HepG2 (cell line): Measurements from ENCODE around the gene TIPRL. TPM values are rescaled to one million over a fixed set of nuclear protein-coding genes. Genes with fewer than 3 reads are reported as not detected.

Source experiments
- ATAC-seq: fragments of 200-7000 bp; cut with Tn5 transposase; 3 replicates; pipeline ENCODE4 v1.9.1; 2020; ENCODE audit warnings: mild to moderate bottlenecking, moderate library complexity
- BruUV-seq: library from RNA; stranded (reverse); fragments of 400-500 nt; replicated peaks from 2 replicates; lab custom pipeline; 2021; lab: Mats Ljungman, UMichigan
- CTCF ChIA-PET: fragments of 300-600 bp; formaldehyde crosslinking; extraction: SDS; loops from one replicate; lab custom pipeline; 2021; ENCODE audit warnings: low total read pairs, inconsistent platforms, low intra/inter-chr PET ratio; lab: Yijun Ruan, JAX
- POLR2A ChIA-PET: fragments of 350-600 bp; sonication (Branson Sonifier 250); formaldehyde crosslinking; loops from one replicate; lab custom pipeline; 2020; ENCODE audit warnings: antibody characterized with exemption, inconsistent platforms; lab: Yijun Ruan, JAX
- DNase-seq: peaks from one replicate; pipeline ENCODE4 v3.0.0-alpha.2; 2015; ENCODE audit warnings: low spot score
- FAIRE-seq: peaks from 3 replicates; lab custom pipeline; 2011; peaks lifted over from hg19 to GRCh38; lab: Jason Lieb, UNC
- H2AFZ ChIP-seq: one replicate; pipeline ENCODE4 v1.6.1; 2011; ENCODE audit warnings: low read length, inconsistent platforms
- H3K27ac ChIP-seq: fragments of 300-600 bp; 3 replicates; pipeline ENCODE4 v1.8.0; 2011; ENCODE audit warnings: mixed run types, mild to moderate bottlenecking, mixed read lengths, low read length, inconsistent platforms; ENCODE audit not compliant: insufficient read depth; ENCODE audit errors: extremely low read length
- H3K27me3 ChIP-seq, 2 experiments: fragments of 200-600 bp in 1 of 2; 2 replicates in 1 of 2; 3 replicates in 1 of 2; pipeline versions ENCODE4 v1.6.0 to v1.8.0; 2011; ENCODE audit warnings: low read length in 2 of 2, mild to moderate bottlenecking in 2 of 2, moderate library complexity in 2 of 2, inconsistent platforms in 1 of 2; ENCODE audit not compliant: insufficient read depth in 2 of 2, control insufficient read depth in 1 of 2
- H3K36me3 ChIP-seq, 2 experiments: fragments of 200-600 bp in 1 of 2; replicated peaks in 1 of 2; 2 replicates in 1 of 2; 3 replicates in 1 of 2; pipeline versions ENCODE4 v1.5.1 to v1.8.0; 2011; ENCODE audit warnings: low read length in 2 of 2, inconsistent platforms in 1 of 2; ENCODE audit not compliant: insufficient read depth in 2 of 2, control insufficient read depth in 1 of 2
- H3K4me1 ChIP-seq: 2 replicates; pipeline ENCODE4 v1.5.1; 2012; ENCODE audit warnings: low read length, inconsistent platforms; ENCODE audit not compliant: insufficient read depth
- H3K4me2 ChIP-seq: 2 replicates; pipeline ENCODE4 v1.6.0; 2011; ENCODE audit warnings: low read depth, low read length, inconsistent platforms
- H3K4me3 ChIP-seq, 3 experiments: fragments of 200-600 bp in 1 of 3; sonication (generic), shearing (Covaris generic) in 1 of 3; replicated peaks in 1 of 3; 2 replicates each; pipeline ENCODE4 v1.5.1; 2011 to 2016; ENCODE audit warnings: low read length in 3 of 3, inconsistent platforms in 2 of 3, low read depth in 2 of 3, mild to moderate bottlenecking in 2 of 3, control low read depth in 1 of 3, mixed read lengths in 1 of 3; ENCODE audit not compliant: insufficient read depth in 1 of 3
- H3K79me2 ChIP-seq: one replicate; pipeline ENCODE4 v1.6.1; 2011; ENCODE audit warnings: low read length, inconsistent platforms; ENCODE audit not compliant: insufficient read depth
- H3K9ac ChIP-seq: 2 replicates; pipeline ENCODE4 v1.6.0; 2011; ENCODE audit warnings: mild to moderate bottlenecking, low read depth, low read length, inconsistent platforms; ENCODE audit not compliant: insufficient read depth
- H3K9me3 ChIP-seq: 2 replicates; pipeline ENCODE4 v1.5.1; 2012; ENCODE audit warnings: mild to moderate bottlenecking, low read length
- H4K20me1 ChIP-seq: 2 replicates; pipeline ENCODE4 v1.6.0; 2011; ENCODE audit warnings: inconsistent platforms, mild to moderate bottlenecking, low read length, moderate library complexity; ENCODE audit not compliant: insufficient read depth
- ARID2 ChIP-seq: sonication (generic); formaldehyde crosslinking; IDR thresholded peaks from 2 replicates; pipeline ENCODE4 v1.8.1; 2022; ENCODE audit warnings: mild to moderate bottlenecking, missing genetic modification reagents, borderline replicate concordance
- CEBPB ChIP-seq: IDR thresholded peaks from 2 replicates; pipeline ENCODE4 v1.6.1; 2011; ENCODE audit warnings: low read depth, low read length, improper control_type of control experiment, borderline replicate concordance
- CREB1 ChIP-seq, 2 experiments: fragments of 450-650 bp in 1 of 2; IDR thresholded peaks; 2 replicates each; pipeline ENCODE4 v1.6.1; 2016 to 2017; ENCODE audit warnings: control low read depth in 1 of 2, mild to moderate bottlenecking in 1 of 2, missing compliant biosample characterization in 1 of 2, missing genetic modification characterization in 1 of 2
- EHMT2 ChIP-seq: fragments of 200-600 bp; sonication (generic); IDR thresholded peaks from 2 replicates; pipeline ENCODE4 v1.7.0; 2017; ENCODE audit warnings: antibody characterized with exemption, low read depth, low read length, borderline replicate concordance
- ISX ChIP-seq: sonication (generic); formaldehyde crosslinking; conservative IDR thresholded peaks from 2 replicates; pipeline ENCODE4 v1.5.0; 2020; ENCODE audit warnings: missing genetic modification reagents
- REXO4 ChIP-seq: sonication (generic); formaldehyde crosslinking; IDR thresholded peaks from 2 replicates; pipeline ENCODE4 v1.8.0; 2022; ENCODE audit warnings: missing genetic modification reagents, mild to moderate bottlenecking, borderline replicate concordance
- ZFP36L1 ChIP-seq: sonication (generic); formaldehyde crosslinking; IDR thresholded peaks from 2 replicates; pipeline ENCODE4 v1.8.0; 2022; ENCODE audit warnings: mild to moderate bottlenecking, missing genetic modification reagents, moderate library complexity
- ZNF383 ChIP-seq: sonication (generic); formaldehyde crosslinking; IDR thresholded peaks from 2 replicates; pipeline ENCODE4 v1.4.0; 2020; ENCODE audit warnings: missing genetic modification reagents, mild to moderate bottlenecking, borderline replicate concordance
- ZNF501 ChIP-seq: sonication (generic); formaldehyde crosslinking; IDR thresholded peaks from 2 replicates; pipeline ENCODE4 v1.5.1; 2020; ENCODE audit warnings: mild to moderate bottlenecking, moderate library complexity, missing genetic modification reagents
- ZNF724P ChIP-seq: sonication (generic); formaldehyde crosslinking; IDR thresholded peaks from 2 replicates; pipeline ENCODE4 v1.8.0; 2022; ENCODE audit warnings: missing genetic modification reagents, borderline replicate concordance
- ZNF879 ChIP-seq: sonication (generic); formaldehyde crosslinking; IDR thresholded peaks from 2 replicates; pipeline ENCODE4 v1.8.1; 2023; ENCODE audit warnings: missing genetic modification reagents
- WGBS: methylation state at CpG from one replicate; pipeline ENCODE4 v1.1.6; 2017; ENCODE audit warnings: low lambda C conversion rate; 5-methylcytosine and 5-hydroxymethylcytosine counted together
- in situ Hi-C: cut with HindIII; loops from 2 replicates; pipeline ENCODE4 v1.10.0; 2017; ENCODE audit warnings: low pct_unique_long_range_greater_than_20kb; ENCODE audit not compliant: extremely low pct_ligation_motif_present
- intact Hi-C: fragments of 100-400 bp; cut with micrococcal nuclease; formaldehyde crosslinking; loops from one replicate; pipeline ENCODE4 v1.10.0; 2022; ENCODE audit not compliant: unreplicated experiment
- polyA plus RNA-seq, 8 experiments: library from polyadenylated mRNA; depleted of rRNA in 3 of 8; stranded (reverse) in 7 of 8; unstranded in 1 of 8; fragments of >200 nt; fragmentation: Illumina TruSeq in 4 of 8; extraction: Trizol in 4 of 8; gene quantifications; 2 replicates each; pipeline versions ENCODE4 v1.2.1 to v1.2.3, GENCODE V29; 2011 to 2016; ENCODE audit warnings: low read depth in 4 of 8, missing spikeins in 1 of 8, mixed read lengths in 1 of 8; ENCODE audit not compliant: insufficient read depth in 1 of 8
- total RNA-seq, 5 experiments: library from RNA; depleted of rRNA; stranded (reverse); fragments of >200 nt; fragmentation: Illumina TruSeq; extraction: Trizol; gene quantifications; 2 replicates each; pipeline ENCODE4 v1.2.3, GENCODE V29; 2016; ENCODE audit warnings: low read depth in 1 of 5
- TF ChIP-seq, protein P1 (sequence below): sonication (generic); formaldehyde crosslinking; IDR thresholded peaks from 2 replicates; pipeline ENCODE4 v1.4.0; 2020; ENCODE audit warnings: missing genetic modification reagents, mild to moderate bottlenecking, borderline replicate concordance

TIPRL gene
- total and polyA plus RNA-seq, 2 of the 13 experiments (the other 11 are each of a cell fraction or from before 2014, with no cell fraction given), result 10.1 to 22.8 TPM

DNA sequence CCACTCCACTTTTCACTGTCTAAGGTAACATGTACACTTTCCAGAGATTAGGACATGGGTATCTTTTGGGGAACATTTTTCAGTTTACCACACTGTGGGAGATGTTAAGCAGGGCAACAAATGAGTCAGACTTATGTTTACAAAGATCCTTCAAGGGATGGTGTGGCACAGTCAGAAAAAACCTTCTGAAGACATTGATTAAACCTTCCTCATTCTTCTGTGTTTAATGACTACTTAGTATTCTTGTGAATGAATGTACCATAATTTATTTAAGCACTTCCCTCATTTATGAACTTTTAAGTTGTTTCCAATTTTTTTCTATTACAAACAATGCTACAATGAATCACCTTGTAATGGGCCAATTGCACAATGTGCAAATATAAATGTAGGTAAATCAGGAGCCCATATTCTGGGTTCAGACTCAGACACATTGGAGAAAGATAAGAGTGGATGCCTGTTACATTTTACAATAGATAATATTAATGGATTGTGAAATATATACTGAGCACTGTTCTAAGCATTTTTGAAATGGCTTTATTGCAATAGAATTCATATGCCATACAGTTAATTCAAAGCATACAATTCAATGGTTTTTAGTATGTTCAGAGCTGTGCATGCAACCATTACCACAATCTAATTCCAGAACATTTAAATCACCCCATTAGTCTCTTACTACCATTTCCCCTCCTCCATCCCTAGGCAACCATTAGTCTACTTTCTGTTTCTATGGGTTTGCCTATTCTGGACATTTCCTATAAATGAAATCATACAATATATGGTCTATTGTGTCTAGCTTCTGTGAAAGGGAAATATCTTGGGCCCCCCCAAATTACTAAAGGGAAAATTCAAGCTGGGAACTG lies 45.1 kb downstream of the TIPRL start:
- POLR2A ChIA-PET, result no interaction called here
- in situ Hi-C loops (no loop called here), intact Hi-C loops (no loop called here)
- no peak overlapping the region for H3K4me3 ChIP-seq
- H3K9me3 ChIP-seq, result peaks cover 6% of the 10 kb centered on the region; the same call in 1 of the 2 replicates
- no peaks in the 10 kb centered on the region for H3K36me3 ChIP-seq
- CTCF ChIA-PET, result no interaction called here
- H3K27me3 ChIP-seq, result 0 out of 5 replicates have a peak, but pooled peaks cover 1 to 3% of the 10 kb centered on the region in 2 experiments
- H3K4me1 ChIP-seq, result peaks cover 39% of the 10 kb centered on the region
- ATAC-seq (no peak), FAIRE-seq (no peak), DNase-seq (no peak)
- H3K27ac ChIP-seq, result no peak overlapping the region
- H2AFZ ChIP-seq, result no peak overlapping the region
- peaks cover 27% of the 10 kb centered on the region for H3K79me2 ChIP-seq
- H3K9ac ChIP-seq, result no peak overlapping the region
- H3K4me2 ChIP-seq, result no peak overlapping the region
- H4K20me1 ChIP-seq, result no peaks in the 10 kb centered on the region
- TF ChIP-seq CREB1 (IDR thresholded peaks at IDR 0.05), result no peak
- TF ChIP-seq CREB1 (CRISPR knock-in tag; IDR thresholded peaks at IDR 0.05), result 0 out of 2 replicates have a peak, but pooled peaks have one; percentile 21
- TF ChIP-seq CEBPB, result 0 out of 2 replicates have a peak, but pooled peaks have one; percentile 10
- TF ChIP-seq ISX, result no peak
- BruUV-seq, result no TSS peak

DNA sequence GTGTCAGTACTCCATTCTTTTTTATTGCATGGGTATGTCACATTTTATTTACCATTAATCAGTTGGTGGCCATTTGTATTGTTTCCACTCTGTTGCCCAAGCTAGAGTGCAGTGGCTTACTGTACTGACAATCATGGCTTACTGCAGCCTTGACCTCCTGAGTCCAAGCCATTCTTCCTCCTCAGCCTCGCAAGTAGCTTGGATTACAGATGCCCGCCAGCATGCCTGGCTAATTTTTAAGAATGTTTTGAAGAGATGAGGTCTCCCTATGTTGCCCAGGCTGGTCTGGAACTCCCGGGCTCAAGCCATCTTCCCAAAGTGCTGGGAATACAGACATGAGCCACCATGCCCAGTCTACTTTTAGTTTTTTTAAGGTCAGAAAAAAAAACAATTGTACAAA lies 46.2 kb downstream of the TIPRL start:
- ATAC-seq (no peak), FAIRE-seq (peak; percentile 51), DNase-seq (no peak)
- Histone ChIP-seq H4K20me1 (no peaks in the 10 kb centered on the region; the same call in 1 of the 2 replicates), H3K4me3 (peak overlapping the region in 1 of 3 experiments; percentile 95; a peak in 1 of 6 replicates), H3K4me2 (peak overlapping the region; percentile 94), H3K27ac (no peak overlapping the region), H3K4me1 (peaks cover 50% of the 10 kb centered on the region), H2AFZ (no peak overlapping the region), H3K36me3 (no peaks in the 10 kb centered on the region), H3K27me3 (0 out of 5 replicates have a peak, but pooled peaks cover 0 to under 1% of the 10 kb centered on the region in 2 experiments), H3K79me2 (peaks cover 37% of the 10 kb centered on the region), H3K9me3 (peaks cover 6% of the 10 kb centered on the region; the same call in 1 of the 2 replicates), H3K9ac (no peak overlapping the region)
- TF ChIP-seq ZFP36L1 (CRISPR knock-in tag) (0 out of 2 replicates have a peak, but pooled peaks have one; percentile 3), ZNF501 (0 out of 2 replicates have a peak, but pooled peaks have one; percentile 1), REXO4 (CRISPR knock-in tag) (no peak), ZNF724P (no peak), ZNF879 (0 out of 2 replicates have a peak, but pooled peaks have one; percentile 5), EHMT2 (0 out of 2 replicates have a peak, but pooled peaks have one; percentile 43), ZNF383 (CRISPR knock-in tag) (0 out of 2 replicates have a peak, but pooled peaks have one; percentile 6), ARID2 (CRISPR knock-in tag) (0 out of 2 replicates have a peak, but pooled peaks have one; percentile 44)
- TF ChIP-seq, protein P1, sequence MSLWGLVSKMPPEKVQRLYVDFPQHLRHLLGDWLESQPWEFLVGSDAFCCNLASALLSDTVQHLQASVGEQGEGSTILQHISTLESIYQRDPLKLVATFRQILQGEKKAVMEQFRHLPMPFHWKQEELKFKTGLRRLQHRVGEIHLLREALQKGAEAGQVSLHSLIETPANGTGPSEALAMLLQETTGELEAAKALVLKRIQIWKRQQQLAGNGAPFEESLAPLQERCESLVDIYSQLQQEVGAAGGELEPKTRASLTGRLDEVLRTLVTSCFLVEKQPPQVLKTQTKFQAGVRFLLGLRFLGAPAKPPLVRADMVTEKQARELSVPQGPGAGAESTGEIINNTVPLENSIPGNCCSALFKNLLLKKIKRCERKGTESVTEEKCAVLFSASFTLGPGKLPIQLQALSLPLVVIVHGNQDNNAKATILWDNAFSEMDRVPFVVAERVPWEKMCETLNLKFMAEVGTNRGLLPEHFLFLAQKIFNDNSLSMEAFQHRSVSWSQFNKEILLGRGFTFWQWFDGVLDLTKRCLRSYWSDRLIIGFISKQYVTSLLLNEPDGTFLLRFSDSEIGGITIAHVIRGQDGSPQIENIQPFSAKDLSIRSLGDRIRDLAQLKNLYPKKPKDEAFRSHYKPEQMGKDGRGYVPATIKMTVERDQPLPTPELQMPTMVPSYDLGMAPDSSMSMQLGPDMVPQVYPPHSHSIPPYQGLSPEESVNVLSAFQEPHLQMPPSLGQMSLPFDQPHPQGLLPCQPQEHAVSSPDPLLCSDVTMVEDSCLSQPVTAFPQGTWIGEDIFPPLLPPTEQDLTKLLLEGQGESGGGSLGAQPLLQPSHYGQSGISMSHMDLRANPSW (CRISPR knock-in tag), result 0 out of 2 replicates have a peak, but pooled peaks have one; percentile 22
- in situ Hi-C loops (no loop called here), intact Hi-C loops (no loop called here)
- WGBS, result 92% methylated on average over 3 of the region's 3 CpGs
- no TSS peak for BruUV-seq
- POLR2A ChIA-PET, result interaction anchor here (1.9 kb wide), 1 partner anchor 11 kb away, joined by 12 read pairs; no protein-coding TSS in a partner anchor
- CTCF ChIA-PET, result no interaction called here
